GM12878 (cell line): Measurements from ENCODE around the gene HIP1. TPM values are rescaled to one million over a fixed set of nuclear protein-coding genes. Genes with fewer than 3 reads are reported as not detected.

Source experiments
- ATF7 ChIP-seq: fragments of 450-650 bp; IDR thresholded peaks from 2 replicates; pipeline ENCODE4 v1.6.1; 2016; ENCODE audit warnings: low read depth, mild to moderate bottlenecking
- CREB1 ChIP-seq: IDR thresholded peaks from 2 replicates; pipeline ENCODE4 v1.6.1; 2012; ENCODE audit warnings: low read depth, mild to moderate bottlenecking, inconsistent platforms
- CREM ChIP-seq: IDR thresholded peaks from 2 replicates; pipeline ENCODE4 v1.6.1; 2014; ENCODE audit warnings: antibody characterized with exemption, low read depth
- E2F4 ChIP-seq: IDR thresholded peaks from 2 replicates; pipeline ENCODE4 v1.6.1; 2012; ENCODE audit warnings: low read depth, low read length, improper control_type of control experiment
- EGR1 ChIP-seq, 2 experiments: IDR thresholded peaks; 1 replicate in 1 of 2; 2 replicates in 1 of 2; pipeline ENCODE4 v1.6.1; 2011 to 2012; ENCODE audit warnings: low read depth in 2 of 2, low read length in 2 of 2, borderline replicate concordance in 1 of 2, mild to moderate bottlenecking in 1 of 2, moderate library complexity in 1 of 2
- IKZF2 ChIP-seq, 2 experiments: fragments of 450-650 bp; IDR thresholded peaks; 2 replicates each; pipeline ENCODE4 v1.6.1; 2017; ENCODE audit warnings: mild to moderate bottlenecking in 2 of 2, moderate library complexity in 2 of 2
- KAT2A ChIP-seq: conservative IDR thresholded peaks from 2 replicates; pipeline ENCODE4 v1.6.1; 2011; ENCODE audit warnings: low read depth, low read length; ENCODE audit not compliant: control insufficient read depth
- MYC ChIP-seq: IDR thresholded peaks from 2 replicates; pipeline ENCODE4 v1.6.1; 2011; ENCODE audit warnings: mild to moderate bottlenecking, low read length, moderate library complexity, inconsistent platforms; ENCODE audit not compliant: insufficient read depth, insufficient replicate concordance, insufficient read length, severe bottlenecking
- NBN ChIP-seq: fragments of 450-650 bp; IDR thresholded peaks from 2 replicates; pipeline ENCODE4 v1.6.1; 2016
- NRF1 ChIP-seq: conservative IDR thresholded peaks from 2 replicates; pipeline ENCODE4 v1.6.1; 2011; ENCODE audit warnings: mild to moderate bottlenecking, low read depth, low read length, improper control_type of control experiment
- PKNOX1 ChIP-seq: fragments of 450-650 bp; IDR thresholded peaks from 2 replicates; pipeline ENCODE4 v1.6.1; 2016; ENCODE audit warnings: mild to moderate bottlenecking
- PRDM15 ChIP-seq: fragments of 450-650 bp; formaldehyde crosslinking; IDR thresholded peaks from 2 replicates; pipeline ENCODE4 v1.4.0; 2020; ENCODE audit warnings: mild to moderate bottlenecking, moderate library complexity
- ZNF687 ChIP-seq: fragments of 450-650 bp; IDR thresholded peaks from 2 replicates; pipeline ENCODE4 v1.6.1; 2017; ENCODE audit warnings: mild to moderate bottlenecking, moderate library complexity
- polyA plus RNA-seq, 11 experiments: library from polyadenylated mRNA; depleted of rRNA in 4 of 11; unstranded in 6 of 11; stranded (reverse) in 5 of 11; fragments of >200 nt; fragmentation: Nextera tagmentation in 4 of 11; fragmentation: Illumina TruSeq in 1 of 11; extraction: Ambion mirVana in 4 of 11; extraction: Trizol in 1 of 11; gene quantifications; 1 replicate in 1 of 11; 2 replicates in 10 of 11; pipeline versions ENCODE4 v1.2.1 to v1.2.3, GENCODE V29; 2011 to 2016; ENCODE audit warnings: inconsistent platforms in 2 of 11, missing spikeins in 2 of 11, low read depth in 1 of 11
- total RNA-seq, 4 experiments: library from RNA; depleted of rRNA in 3 of 4; stranded (reverse); fragments of >200 nt in 3 of 4; fragmentation: Illumina TruSeq in 1 of 4; extraction: Trizol in 1 of 4; gene quantifications; 2 replicates each; pipeline versions ENCODE4 v1.2.1 to v1.2.3, GENCODE V29; 2013 to 2021

HIP1 gene
- total and polyA plus RNA-seq, 10 of the 15 experiments (the other 5 are each of a cell fraction or from before 2014, with no cell fraction given) = 1.2 to 9.7 (median 3.2) TPM

- TF ChIP-seq PKNOX1 (peak; percentile 88), KAT2A (no peak), EGR1 (IDR thresholded peaks at IDR 0.05; ENCODE audit: borderline replicate concordance in 1 of 2, low read depth in 2 of 2, low read length in 2 of 2) (no peak), NRF1 (no peak), ZNF687 (0 out of 2 replicates have a peak, but pooled peaks have one; percentile 27), CREM (peak; percentile 61; the same call in 1 of the 2 replicates), IKZF2 (IDR thresholded peaks at IDR 0.05) (peak in 1 of 2 experiments; percentile 31; a peak in 1 of 4 replicates), PRDM15 (CRISPR knock-in tag) (no peak), E2F4 (no peak), MYC (no peak), CREB1 (peak; percentile 56), ATF7 (peak; percentile 63), NBN (peak; percentile 24; the same call in 1 of the 2 replicates)
These were observed 203.9 kb downstream of the HIP1 start (continued) for GRCh38 chr7:75534727-75535307.
